GM18511 (cell line): ENCODE results near the gene GNAS-AS1.

ENCODE experiments used
- ATAC-seq: cut with Tn5 transposase; IDR thresholded peaks from one replicate; pipeline ENCODE4 v1.9.1; 2021; ENCODE audit warnings: mild to moderate bottlenecking, moderate library complexity; ENCODE audit not compliant: unreplicated experiment

The GNAS-AS1 gene

DNA sequence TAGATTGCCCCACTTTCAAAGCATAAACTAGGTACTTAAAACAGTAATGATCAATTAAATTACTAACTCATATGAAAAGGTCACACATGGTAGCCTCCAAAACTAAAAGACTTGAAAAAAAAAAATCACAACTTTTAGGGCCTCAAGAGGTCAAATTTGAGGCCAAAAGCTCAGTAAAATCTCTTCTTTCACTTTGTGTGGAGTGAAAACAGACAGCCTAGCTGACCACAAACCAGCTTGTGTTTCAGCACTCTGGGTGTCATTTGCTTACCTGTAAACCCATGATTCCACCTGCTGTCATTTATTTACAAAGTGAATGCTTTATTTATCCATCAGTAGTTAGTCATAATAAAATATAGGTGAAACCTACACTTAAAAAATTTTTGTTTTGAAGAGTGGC is 35.8 kb upstream of the GNAS-AS1 start:
- ATAC-seq: no peak

DNA sequence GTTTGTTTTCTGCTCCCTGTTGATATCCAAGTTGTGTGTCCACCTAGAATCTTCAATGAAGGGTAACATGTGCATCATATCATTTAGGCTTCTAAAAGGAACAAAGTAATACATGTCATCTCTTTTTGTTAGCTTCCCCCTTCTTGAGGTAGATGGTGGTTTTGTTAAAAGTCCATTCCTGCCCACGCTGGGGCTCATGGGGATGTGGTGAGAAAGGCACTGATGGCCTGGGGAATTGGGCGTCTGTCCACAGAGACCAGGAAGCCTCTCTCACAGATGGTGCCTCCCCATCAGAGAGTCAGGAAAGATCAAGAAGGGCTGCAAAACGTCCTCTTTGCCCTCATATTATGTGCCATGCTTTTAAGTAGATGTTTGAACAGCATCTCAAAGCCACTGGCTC is 34.3 kb upstream of the GNAS-AS1 start:
- no peak for ATAC-seq

DNA sequence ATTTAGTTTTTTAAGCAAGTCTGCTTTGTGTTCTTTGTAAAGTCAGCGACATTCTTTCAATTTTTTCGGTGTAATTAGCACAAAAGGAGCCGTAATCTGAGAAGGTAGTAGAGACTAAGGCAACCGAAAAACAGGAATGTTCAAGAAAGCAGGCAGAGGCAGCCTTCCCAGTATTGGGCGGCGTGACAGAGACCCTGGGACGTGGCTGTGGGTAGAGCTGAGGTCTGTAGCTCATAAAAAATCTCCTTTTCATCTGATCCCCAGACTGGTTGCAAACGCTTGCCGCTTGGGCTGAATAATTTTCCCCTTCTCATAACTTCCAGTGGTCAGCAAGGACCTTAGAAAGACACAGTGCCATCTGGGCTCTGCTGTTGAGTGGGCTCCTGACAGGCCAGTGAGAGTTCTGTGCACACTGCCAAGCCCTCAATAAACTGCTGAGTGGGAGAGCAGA is 32.6 kb upstream of the GNAS-AS1 start:
- no peak for ATAC-seq

DNA sequence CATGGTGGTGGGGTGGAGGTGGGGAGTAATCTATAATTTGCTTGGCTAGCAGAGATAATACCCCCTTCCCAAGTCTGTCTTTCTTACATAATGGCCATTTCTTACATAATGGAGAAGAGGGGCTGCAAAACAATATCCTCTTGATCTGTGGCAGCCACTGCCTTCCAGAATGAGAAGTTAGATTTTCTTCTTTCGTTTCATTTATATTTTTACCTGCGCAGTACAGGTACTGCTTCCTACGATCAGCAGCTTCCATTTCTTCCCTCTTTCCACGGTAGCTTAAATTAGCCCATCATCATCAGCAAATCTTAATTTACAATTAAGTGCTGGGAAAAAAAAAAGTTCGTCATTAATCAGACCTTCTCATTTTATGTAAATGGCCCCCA is 32.0 kb upstream of the GNAS-AS1 start:
- ATAC-seq: no peak

DNA sequence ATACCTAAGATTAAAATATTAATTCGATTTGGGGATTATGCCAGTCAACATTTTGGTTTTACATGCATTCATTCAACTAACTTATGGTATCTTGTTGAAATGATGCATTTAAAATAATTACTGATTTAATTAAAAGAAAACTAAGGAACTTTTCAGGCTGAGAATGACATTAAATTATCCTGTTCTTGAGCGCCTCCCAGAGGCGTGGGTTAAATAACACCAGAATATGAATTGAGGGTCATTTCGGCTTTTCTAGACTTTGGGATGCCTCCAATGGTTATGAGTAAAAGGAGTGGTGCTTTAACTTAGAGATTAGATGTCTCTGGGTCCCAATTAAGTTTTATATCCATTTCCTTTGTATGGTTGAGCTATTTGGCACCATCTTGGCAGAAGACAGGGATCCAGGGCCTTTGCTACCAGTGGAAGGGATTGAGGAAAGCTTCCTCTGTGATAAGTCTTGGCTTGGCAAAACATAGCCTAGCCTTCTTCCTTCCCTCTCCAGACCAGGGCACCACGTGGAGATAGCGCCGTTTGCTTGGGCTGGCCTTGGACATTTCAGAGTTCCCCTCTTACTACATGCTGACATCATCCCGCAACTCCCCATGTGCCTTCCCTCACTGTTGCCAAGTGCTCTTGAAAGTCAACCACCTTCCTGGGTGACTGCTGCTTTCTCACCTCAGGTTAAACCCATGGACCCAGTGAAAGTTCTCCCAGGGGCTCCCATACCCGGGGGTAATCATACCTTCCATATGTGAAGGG is 30.5 kb upstream of the GNAS-AS1 start:
- no peak for ATAC-seq

DNA sequence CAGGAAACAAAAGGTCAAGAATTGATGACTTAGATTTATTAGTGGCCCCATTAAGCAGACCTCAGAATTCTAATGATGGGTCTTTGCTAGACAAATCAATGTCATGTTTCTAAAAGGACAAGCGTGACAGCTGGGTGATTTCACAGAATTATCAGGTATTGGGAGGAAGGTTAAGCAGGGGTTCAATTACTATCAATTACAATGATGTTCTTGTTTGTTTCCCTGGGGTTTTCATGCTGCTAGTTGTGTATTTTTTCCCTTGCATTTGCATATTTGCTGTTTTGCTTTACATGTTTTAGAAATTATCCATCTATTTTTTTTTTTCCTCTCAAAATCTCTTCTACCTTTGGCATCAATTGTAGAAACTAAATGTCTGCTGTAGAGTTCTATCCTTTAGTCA is 29.7 kb upstream of the GNAS-AS1 start:
- ATAC-seq: no peak

DNA sequence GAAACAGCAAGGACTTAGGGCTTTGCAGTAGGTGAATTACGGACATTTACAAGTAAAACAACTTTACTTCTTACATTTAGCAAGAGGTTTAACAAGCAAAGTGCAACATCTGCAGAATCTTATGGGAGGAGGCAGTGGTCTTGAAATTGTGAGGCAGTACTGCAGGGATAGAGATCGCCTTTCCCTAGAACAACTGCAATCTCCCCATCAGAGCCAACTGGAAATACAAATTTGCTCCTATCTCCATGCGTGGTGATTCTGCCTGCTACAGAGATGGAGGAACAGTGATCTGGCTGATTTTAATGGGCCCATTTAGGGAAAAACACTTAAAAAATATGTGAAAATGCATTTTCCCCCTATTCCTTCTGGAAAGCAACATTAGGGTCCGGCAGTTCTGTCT is 27.7 kb upstream of the GNAS-AS1 start:
- ATAC-seq: no peak

DNA sequence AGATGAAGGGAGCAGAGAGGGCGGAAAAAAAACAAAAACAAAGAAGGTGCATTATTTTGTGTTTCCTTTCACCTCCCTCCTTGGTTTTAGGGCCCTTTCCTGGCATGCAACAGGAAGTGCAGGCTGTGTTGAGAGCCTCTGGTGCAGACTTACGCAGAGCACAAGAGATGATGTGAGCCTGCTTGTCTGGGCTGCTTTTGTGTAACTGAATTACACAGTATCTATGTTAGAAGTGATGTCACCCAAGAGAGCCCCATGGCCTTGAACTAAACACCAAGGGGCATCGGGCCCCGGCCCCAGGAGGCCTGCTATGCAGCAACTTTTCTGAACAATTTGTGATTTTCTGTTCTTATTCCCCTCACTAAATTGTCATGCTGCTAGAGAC is 27.3 kb upstream of the GNAS-AS1 start:
- no peak for ATAC-seq

DNA sequence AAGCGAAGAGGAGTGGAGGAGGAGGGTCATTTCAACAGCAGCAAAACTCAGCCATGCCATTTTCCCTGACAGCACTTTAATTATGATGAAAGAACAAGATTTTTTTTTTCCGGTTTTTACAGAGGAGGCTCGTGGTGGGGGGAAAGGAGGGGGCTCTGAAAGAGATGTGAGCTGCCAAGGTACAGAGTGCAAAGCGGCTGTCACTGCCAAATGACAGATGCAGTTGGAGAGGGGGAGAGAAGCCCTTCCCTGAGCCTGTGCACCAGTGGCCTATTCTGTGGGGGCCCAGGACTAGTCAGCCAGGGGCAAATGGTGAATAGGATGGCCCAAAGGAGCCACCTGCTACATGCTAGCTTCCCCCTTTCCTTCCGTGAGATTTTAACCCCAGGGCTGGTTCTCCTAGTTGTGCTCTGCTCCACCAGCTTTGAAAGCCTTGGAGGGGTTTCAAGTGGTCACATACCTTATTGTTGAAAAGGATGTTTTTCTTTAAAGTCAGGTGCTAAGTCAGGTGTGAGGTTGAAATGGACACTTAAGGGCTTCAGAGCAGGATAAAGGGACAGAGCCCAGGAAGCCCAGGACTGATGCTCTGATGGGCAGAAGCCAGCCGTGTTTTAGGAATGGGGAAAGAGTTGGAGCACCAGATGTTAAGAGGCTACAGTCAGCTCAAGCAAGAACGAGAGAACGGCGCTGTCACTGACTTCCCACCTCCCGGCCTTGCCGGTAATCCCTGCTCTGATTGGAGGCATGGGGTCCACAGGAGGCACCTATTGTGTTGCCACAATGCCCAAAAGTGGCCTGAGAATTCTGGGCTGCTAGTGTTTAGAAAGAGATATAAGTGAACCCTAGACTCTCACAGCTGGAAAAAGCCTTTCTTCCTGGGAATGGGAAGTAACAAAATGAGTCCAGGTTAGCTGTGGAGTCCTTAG is 26.6 kb upstream of the GNAS-AS1 start:
- ATAC-seq: no peak

DNA sequence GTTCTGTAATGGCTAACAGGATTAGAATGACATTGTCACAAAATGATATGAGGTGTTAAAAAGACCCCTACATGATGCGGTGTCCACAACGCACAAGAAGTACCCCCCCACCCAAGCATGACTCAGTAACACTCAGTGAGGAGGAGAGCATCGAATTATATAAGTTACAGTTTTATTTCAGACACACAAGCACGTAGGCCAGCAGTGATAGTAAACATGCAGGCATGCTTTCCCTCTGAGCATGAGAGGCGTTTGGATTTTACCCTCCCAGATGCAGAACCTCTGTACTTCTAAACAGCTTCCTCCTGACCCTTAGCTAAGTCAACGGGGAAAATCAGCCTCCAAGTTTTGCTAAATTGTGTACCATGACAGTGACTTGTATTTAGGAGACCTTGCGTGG is 25.7 kb upstream of the GNAS-AS1 start:
- no peak for ATAC-seq

DNA sequence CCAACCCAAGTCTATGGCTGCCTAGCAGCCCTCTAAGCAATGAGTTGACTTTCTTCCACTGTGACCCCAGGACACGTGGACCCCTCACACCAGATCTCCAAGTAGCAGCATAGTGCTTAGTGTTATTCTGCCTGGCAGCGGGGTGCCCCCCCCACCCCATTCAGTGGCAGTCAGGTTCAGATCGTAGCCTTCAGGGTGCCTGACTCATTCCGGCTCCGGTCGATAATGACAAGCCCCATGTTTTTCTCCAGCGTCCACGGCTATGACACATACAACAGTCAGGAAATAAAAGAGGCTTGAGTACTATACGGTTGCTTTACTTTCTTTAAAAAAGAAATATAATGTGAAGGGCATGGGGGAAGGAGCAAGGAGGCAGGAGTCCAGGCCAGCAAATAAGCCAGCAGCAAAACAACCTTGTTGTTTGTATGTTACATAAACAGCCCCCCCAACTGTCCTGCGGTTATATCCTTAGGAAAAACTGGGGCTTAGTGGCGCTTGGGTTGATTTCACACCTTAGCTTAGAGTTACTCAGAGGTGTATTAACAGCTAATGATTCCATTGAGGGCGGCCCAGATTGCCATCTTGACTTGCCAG is 24.9 kb upstream of the GNAS-AS1 start:
- no peak for ATAC-seq

DNA sequence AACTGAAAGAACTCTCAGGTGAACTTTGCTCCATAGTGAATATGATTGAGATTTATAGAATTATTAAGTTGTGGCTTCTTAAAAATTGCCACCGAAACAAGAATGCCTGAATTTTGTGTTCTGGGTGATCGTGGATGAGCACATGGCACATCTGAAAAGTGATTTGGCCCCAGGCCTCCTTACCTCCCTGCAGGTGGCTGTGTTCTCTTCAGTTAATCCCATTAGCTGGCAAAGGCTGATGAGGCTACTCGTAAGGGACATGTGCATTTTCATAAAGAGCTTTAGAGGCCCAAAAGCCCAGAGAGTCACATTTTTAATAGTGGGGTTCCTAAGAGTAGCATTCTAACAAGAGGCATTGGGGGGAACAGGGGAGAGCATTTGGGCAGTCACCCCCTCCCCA is 24.4 kb upstream of the GNAS-AS1 start:
- no peak for ATAC-seq

DNA sequence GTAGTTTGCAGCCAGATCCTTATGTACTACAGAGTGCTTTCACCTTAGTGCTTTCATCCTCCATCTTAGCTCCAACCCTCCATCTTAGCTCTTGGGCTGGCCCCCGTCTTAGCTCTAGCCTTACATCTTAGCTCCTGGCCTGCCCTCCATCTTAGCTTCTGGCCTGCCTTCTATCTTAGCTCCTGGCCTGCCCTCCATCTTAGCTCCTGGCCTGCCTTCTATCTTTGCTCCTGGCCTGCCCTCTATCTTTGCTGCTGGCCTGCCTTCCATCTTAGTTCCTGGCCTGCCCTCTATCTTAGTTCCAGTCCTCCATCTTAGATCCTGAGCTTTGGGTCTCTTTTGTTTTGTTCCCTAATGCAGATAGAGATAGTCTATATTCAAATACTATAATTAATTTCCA is 23.8 kb upstream of the GNAS-AS1 start:
- ATAC-seq: no peak

DNA sequence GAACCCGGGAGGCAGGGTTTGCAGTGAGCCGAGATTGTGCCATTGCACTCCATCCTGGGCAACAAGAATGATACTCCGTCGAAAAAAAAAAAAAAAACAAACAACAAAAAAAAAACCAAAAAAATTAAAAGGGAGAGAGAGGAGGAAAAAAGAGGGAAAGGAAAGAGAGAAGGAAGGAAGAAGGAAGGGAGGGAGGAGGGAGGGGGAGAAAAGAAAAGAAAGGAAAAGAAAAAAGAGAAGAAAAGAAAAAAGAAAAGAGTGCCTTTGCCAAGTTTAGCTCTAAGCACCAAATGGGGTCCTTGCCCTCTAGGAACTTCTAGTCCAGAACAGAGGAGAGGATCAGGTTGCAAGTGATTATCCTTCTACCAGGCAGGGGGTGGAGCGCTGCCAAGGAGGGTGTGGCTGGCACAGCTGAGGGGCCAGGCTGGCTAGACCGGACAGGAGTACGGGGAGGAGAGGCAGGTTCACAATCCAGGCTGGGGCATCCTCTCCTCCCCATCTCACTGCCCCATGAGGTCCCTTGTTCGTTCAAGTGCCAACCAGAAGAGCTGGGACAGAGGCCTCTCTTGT is 20.9 kb upstream of the GNAS-AS1 start:
- no peak for ATAC-seq

DNA sequence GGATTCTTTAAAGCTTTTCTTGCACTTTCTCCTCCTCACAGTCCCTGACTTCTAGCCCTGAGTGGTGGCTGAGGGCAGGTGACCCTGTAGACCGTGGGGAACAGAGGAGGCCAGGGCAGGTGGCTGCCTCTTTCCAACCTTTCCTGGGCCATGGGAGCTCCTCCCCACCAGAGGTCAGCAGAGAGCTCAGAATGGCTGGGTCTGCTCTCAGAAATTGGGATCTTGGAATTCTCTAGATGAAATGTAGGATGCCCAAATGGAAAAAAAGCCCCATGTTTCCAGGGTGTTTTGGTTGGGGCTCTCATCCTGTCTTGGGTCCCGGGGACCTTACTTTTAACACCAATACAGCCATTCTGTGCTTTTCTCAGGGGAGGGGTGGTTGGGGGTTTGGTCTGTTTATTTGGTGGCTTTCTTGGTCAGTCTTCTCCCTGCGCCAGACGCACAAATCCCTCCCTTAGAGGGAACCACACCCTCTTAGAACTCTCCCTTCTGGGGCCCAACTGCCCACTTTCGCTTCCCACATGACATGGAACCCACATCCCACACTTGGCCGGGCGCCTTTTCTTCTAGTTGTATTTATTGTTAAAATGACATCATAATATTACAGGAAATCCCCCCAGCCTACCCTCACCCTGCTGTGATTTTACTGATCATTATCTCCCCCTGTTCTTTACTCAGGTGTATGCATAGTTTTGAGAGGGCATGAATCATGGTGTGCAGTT is 19.8 kb upstream of the GNAS-AS1 start:
- no peak for ATAC-seq

DNA sequence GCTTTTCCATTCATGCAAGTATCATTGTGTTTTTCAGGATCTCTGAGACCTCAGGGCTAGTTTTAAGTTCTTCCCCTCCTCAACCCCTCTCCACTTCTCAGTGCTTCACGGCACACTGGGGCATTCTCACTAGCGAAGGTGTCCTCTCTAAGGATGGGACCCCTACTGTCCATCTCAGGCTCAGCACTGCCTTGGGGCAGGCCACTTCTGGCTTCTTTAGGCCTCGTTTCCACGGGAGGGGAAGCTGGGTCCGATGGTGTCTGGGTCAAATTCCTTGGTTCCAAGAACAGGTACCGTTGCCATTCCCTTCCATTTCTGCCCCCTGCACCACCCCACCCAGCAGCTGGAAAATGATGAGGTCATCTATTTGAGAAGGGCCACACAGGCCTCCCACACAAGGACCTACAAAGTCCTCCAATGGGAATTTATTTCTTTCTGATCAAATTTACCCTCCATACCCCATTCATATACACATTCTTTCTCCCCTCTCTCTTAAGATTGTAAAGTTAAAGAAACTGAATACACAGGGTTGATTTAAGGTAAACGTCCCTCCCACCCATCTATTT is 19.0 kb upstream of the GNAS-AS1 start:
- no peak for ATAC-seq

DNA sequence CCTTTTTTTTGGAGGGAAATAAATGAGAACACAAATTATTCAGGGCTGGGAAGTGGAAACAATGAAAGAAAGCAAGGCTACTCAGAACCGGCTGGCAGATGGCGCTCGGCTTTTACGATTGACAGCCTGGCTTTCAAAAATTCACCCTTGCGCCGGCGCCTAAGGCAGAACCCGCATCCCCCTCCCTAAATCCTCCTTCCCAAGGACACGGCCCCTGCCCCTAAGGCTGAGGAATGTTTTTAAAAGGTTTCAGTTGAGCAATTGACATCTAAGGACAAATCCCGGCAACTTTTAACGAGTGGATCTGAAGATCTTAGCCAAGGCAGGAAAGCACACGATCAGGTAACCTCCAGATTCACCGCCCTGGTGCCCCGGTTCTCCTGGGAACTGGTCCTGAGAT is 18.1 kb upstream of the GNAS-AS1 start:
- no peak for ATAC-seq

DNA sequence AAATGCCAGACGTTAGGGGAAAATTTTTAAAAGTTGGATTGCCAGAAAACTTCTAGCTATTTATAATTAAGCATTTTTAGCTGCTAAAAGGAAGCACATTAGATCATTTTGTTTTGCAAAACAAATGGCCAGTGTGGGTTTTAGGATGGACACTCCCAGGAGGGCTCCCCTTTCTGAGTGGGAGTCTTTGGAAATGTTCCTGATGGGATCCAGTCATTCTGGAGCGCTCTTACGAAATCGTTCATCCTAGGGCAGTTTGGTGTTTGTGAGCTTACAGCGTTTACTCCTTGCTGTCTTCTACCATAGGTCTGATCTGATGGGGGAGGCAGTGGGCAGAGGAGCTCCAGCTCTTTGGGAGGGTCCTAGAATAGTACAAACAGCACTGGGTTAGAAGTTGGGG is 16.5 kb upstream of the GNAS-AS1 start:
- no peak for ATAC-seq

DNA sequence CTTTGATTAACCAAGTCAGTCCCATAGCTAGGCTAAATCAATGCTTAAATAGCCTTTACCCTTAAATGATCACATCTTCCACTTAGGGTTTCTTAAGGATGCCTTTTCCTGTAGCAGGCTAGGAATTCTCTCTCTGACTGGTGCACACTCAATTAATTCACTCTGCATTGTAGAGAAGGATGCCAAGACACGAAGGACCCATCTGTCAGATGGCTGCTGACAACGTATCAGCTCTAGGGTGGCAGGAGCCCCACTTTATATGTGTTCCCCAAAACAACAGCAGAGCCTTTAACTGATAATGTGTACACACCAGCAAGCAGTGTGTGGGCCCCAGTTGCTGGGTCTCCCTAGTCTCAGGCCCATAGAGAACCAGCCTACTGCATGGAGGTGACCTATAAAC is 15.1 kb upstream of the GNAS-AS1 start:
- no peak for ATAC-seq

DNA sequence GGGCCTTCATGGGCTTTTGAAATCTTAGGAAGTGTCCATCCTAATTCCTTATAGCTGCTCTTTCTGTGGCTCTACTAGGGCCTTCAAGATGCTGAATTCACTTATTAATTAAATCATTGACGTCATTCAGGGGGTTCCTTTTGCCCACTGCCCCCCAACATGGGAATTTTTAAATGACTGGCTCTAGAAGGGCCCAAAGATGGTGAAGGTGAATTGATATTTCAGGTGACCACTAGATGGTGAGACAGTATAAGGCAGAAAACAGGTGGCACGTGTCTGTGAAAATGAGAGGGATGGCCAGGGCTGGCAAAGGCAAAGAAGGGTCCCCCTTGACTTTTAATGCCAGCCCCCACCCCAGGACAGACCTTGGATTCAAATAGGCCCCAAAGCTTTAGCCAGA is 13.6 kb upstream of the GNAS-AS1 start:
- ATAC-seq: no peak
